Uterus (tissue), 4 donors: ENCODE results near the gene RAB11FIP4. TPM values are rescaled to one million over a fixed set of nuclear protein-coding genes. Genes with fewer than 3 reads are reported as not detected.

Experiments
- DNase-seq, 2 donors: peaks; one replicate each; pipeline ENCODE4 v3.0.0-alpha.2; 2019 to 2020
- H3K27ac ChIP-seq, 2 donors: fragments of 200-600 bp; sonication (generic); 1 replicate in 1 of 2; 2 replicates in 1 of 2; pipeline ENCODE4 v1.5.1; 2016 to 2018
- H3K27me3 ChIP-seq, 2 donors: fragments of 200-600 bp; sonication (generic); one replicate each; pipeline ENCODE4 v1.5.1; 2018 to 2019; ENCODE audit warnings: control low read depth in 1 of 2
- H3K36me3 ChIP-seq, 2 donors: fragments of 200-600 bp; sonication (generic); one replicate each; pipeline ENCODE4 v1.5.1; 2019; ENCODE audit warnings: control low read depth in 1 of 2
- H3K4me1 ChIP-seq, 2 donors: fragments of 200-600 bp; sonication (generic); one replicate each; pipeline ENCODE4 v1.5.1; 2018 to 2019; ENCODE audit warnings: control low read depth in 1 of 2
- H3K4me3 ChIP-seq, 2 donors: fragments of 200-600 bp; sonication (generic); 1 replicate in 1 of 2; 2 replicates in 1 of 2; pipeline ENCODE4 v1.5.1; 2018 to 2019; ENCODE audit warnings: mild to moderate bottlenecking in 1 of 2
- H3K9me3 ChIP-seq, 2 donors: fragments of 200-600 bp; sonication (generic); one replicate each; pipeline ENCODE4 v1.5.1; 2019; ENCODE audit warnings: control low read depth in 1 of 2
- CTCF ChIP-seq, 4 experiments: fragments of 200-600 bp in 2 of 4; fragments of 450-650 bp in 2 of 4; sonication (generic) in 2 of 4; IDR thresholded peaks; one replicate each; pipeline ENCODE4 v1.5.1; 2016 to 2019; ENCODE audit warnings: antibody characterized with exemption in 4 of 4, mild to moderate bottlenecking in 2 of 4, moderate library complexity in 1 of 4
- POLR2A ChIP-seq, 2 donors: fragments of 450-650 bp; IDR thresholded peaks; one replicate each; pipeline ENCODE4 v1.6.1; 2016; ENCODE audit warnings: antibody characterized with exemption in 2 of 2, mild to moderate bottlenecking in 1 of 2, moderate library complexity in 1 of 2
- intact Hi-C: fragments of 100-400 bp; cut with DNase I; formaldehyde crosslinking; loops from one replicate; pipeline ENCODE4 v1.15.1; 2023; ENCODE audit warnings: low total_unique reads
- total RNA-seq, 4 donors: library from RNA; depleted of rRNA in 3 of 4; stranded (reverse); fragments of >200 nt in 3 of 4; gene quantifications; one replicate each; pipeline versions ENCODE4 v1.1.0 to v1.2.4, GENCODE V29; 2014 to 2023
- donor health status: DM: yes; HTN: yes; CAD: no.

Gene RAB11FIP4
- total RNA-seq, 4 donors from 2014 or later: 7.2 to 12.0 TPM; not detected in 2

GRCh38 chr17:31459716-31460115 lies 68.2 kb downstream of the RAB11FIP4 start:
- no peaks in the 10 kb centered on the region for H3K4me1 ChIP-seq
- H3K4me3 ChIP-seq: no peak overlapping the region
- TF ChIP-seq CTCF (IDR thresholded peaks at IDR 0.05): no peak
- no peak for TF ChIP-seq POLR2A (IDR thresholded peaks at IDR 0.05)
- no peak overlapping the region for H3K27ac ChIP-seq
- intact Hi-C loops: no loop called here
- no peaks in the 10 kb centered on the region for H3K27me3 ChIP-seq
- no peaks in the 10 kb centered on the region for H3K9me3 ChIP-seq
- H3K36me3 ChIP-seq: no peaks in the 10 kb centered on the region
- DNase-seq: no peak

- intact Hi-C loops: no loop called here
- DNase-seq: no peak
- Histone ChIP-seq H3K27me3 (no peaks in the 10 kb centered on the region), H3K4me3 (no peak overlapping the region), H3K27ac (no peak overlapping the region), H3K36me3 (no peaks in the 10 kb centered on the region), H3K4me1 (no peaks in the 10 kb centered on the region), H3K9me3 (no peaks in the 10 kb centered on the region)
- no peak for TF ChIP-seq POLR2A (IDR thresholded peaks at IDR 0.05)
- TF ChIP-seq CTCF (IDR thresholded peaks at IDR 0.05): no peak
Observed at GRCh38 chr17:31460226-31460721, 68.8 kb downstream of the RAB11FIP4 start.

- intact Hi-C loops: no loop called here
- TF ChIP-seq POLR2A (IDR thresholded peaks at IDR 0.05) (no peak), CTCF (IDR thresholded peaks at IDR 0.05) (no peak)
- Histone ChIP-seq H3K4me1 (no peaks in the 10 kb centered on the region), H3K4me3 (no peak overlapping the region), H3K27me3 (no peaks in the 10 kb centered on the region), H3K27ac (no peak overlapping the region), H3K36me3 (no peaks in the 10 kb centered on the region), H3K9me3 (no peaks in the 10 kb centered on the region)
- no peak for DNase-seq
Observed at GRCh38 chr17:31461227-31461810, 69.8 kb downstream of the RAB11FIP4 start.

- Histone ChIP-seq H3K27ac (no peak overlapping the region), H3K36me3 (no peaks in the 10 kb centered on the region), H3K27me3 (no peaks in the 10 kb centered on the region), H3K4me3 (no peak overlapping the region), H3K9me3 (no peaks in the 10 kb centered on the region), H3K4me1 (no peaks in the 10 kb centered on the region)
- no peak for DNase-seq
- intact Hi-C loops: no loop called here
- no peak for TF ChIP-seq POLR2A (IDR thresholded peaks at IDR 0.05)
Observed at GRCh38 chr17:31462261-31462660, 70.8 kb downstream of the RAB11FIP4 start.

- Histone ChIP-seq H3K9me3 (no peaks in the 10 kb centered on the region), H3K27me3 (no peaks in the 10 kb centered on the region), H3K27ac (no peak overlapping the region), H3K4me1 (no peaks in the 10 kb centered on the region), H3K36me3 (no peaks in the 10 kb centered on the region), H3K4me3 (no peak overlapping the region)
- intact Hi-C loops: no loop called here
- no peak for TF ChIP-seq POLR2A (IDR thresholded peaks at IDR 0.05)
- DNase-seq: no peak
Observed at GRCh38 chr17:31466096-31466760, 74.8 kb downstream of the RAB11FIP4 start.

GRCh38 chr17:31467502-31468256 lies 76.2 kb downstream of the RAB11FIP4 start:
- TF ChIP-seq CTCF (IDR thresholded peaks at IDR 0.05) (no peak), POLR2A (IDR thresholded peaks at IDR 0.05) (no peak)
- DNase-seq: no peak
- H3K27ac ChIP-seq: no peak overlapping the region
- no peak overlapping the region for H3K4me3 ChIP-seq
- no peaks in the 10 kb centered on the region for H3K4me1 ChIP-seq
- no peaks in the 10 kb centered on the region for H3K9me3 ChIP-seq
- intact Hi-C loops: no loop called here
- no peaks in the 10 kb centered on the region for H3K36me3 ChIP-seq
- no peaks in the 10 kb centered on the region for H3K27me3 ChIP-seq
